Nephron (organoid): ENCODE measurements around the gene LRRC4C.

ENCODE experiments used
- H3K27ac Mint-ChIP-seq, 3 experiments: 2 replicates each; pipeline ENCODE4 v1.8.0; 2020; ENCODE audit warnings: mixed read lengths in 3 of 3, mild to moderate bottlenecking in 2 of 3, moderate library complexity in 1 of 3
- H3K27me3 Mint-ChIP-seq: 2 replicates; pipeline ENCODE4 v1.8.0; 2021; ENCODE audit warnings: low read depth, mild to moderate bottlenecking, moderate library complexity, mixed read lengths
- H3K36me3 Mint-ChIP-seq: 2 replicates; pipeline ENCODE4 v1.8.0; 2020; ENCODE audit warnings: low read depth, mixed read lengths
- H3K4me1 Mint-ChIP-seq: 2 replicates; pipeline ENCODE4 v1.8.0; 2020; ENCODE audit warnings: mixed read lengths
- H3K4me3 Mint-ChIP-seq, 3 experiments: 2 replicates each; pipeline ENCODE4 v1.8.0; 2020; ENCODE audit warnings: mild to moderate bottlenecking in 3 of 3, mixed read lengths in 3 of 3, moderate library complexity in 2 of 3
- H3K9me3 Mint-ChIP-seq: 2 replicates; pipeline ENCODE4 v1.8.0; 2020; ENCODE audit warnings: mixed read lengths
- TF ChIP-seq, protein P1 (sequence below), 3 experiments: fragments of 200-600 bp; sonication (generic); IDR thresholded peaks; one replicate each; pipeline ENCODE4 v1.5.0; 2021; ENCODE audit warnings: antibody characterized with exemption in 3 of 3; ENCODE audit not compliant: unreplicated experiment in 3 of 3

LRRC4C gene

DNA sequence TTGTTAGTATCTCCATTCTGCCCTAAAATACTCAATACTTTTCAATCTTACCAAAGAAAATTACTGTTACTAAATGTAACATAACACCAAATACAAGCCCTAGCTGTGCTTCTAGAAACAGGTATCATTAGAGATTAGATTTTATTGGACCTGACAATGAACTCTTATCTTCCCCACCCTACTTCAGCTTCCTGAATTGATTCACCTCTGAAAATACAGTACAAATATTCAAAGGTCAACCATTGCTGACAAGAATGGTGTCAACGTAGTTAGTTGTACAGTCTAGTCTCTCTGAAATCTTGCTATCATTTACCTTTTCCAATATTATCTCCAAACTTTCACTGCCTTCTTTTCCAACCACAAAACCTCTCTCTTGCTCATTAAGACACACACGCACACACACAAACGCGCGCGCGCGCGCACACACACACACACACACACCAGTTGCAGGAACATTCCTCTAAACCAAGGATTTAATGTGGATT, 22.4 kb downstream of the LRRC4C start:
- no peaks in the 10 kb centered on the region for H3K9me3 Mint-ChIP-seq
- H3K36me3 Mint-ChIP-seq = no peaks in the 10 kb centered on the region
- H3K27me3 Mint-ChIP-seq = no peaks in the 10 kb centered on the region
- H3K4me3 Mint-ChIP-seq = no peak overlapping the region
- H3K27ac Mint-ChIP-seq = no peak overlapping the region
- peaks cover 9% of the 10 kb centered on the region for H3K4me1 Mint-ChIP-seq
- TF ChIP-seq, protein P1, sequence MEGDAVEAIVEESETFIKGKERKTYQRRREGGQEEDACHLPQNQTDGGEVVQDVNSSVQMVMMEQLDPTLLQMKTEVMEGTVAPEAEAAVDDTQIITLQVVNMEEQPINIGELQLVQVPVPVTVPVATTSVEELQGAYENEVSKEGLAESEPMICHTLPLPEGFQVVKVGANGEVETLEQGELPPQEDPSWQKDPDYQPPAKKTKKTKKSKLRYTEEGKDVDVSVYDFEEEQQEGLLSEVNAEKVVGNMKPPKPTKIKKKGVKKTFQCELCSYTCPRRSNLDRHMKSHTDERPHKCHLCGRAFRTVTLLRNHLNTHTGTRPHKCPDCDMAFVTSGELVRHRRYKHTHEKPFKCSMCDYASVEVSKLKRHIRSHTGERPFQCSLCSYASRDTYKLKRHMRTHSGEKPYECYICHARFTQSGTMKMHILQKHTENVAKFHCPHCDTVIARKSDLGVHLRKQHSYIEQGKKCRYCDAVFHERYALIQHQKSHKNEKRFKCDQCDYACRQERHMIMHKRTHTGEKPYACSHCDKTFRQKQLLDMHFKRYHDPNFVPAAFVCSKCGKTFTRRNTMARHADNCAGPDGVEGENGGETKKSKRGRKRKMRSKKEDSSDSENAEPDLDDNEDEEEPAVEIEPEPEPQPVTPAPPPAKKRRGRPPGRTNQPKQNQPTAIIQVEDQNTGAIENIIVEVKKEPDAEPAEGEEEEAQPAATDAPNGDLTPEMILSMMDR (IDR thresholded peaks at IDR 0.05; ENCODE audit: unreplicated experiment in 3 of 3) = no peak

DNA sequence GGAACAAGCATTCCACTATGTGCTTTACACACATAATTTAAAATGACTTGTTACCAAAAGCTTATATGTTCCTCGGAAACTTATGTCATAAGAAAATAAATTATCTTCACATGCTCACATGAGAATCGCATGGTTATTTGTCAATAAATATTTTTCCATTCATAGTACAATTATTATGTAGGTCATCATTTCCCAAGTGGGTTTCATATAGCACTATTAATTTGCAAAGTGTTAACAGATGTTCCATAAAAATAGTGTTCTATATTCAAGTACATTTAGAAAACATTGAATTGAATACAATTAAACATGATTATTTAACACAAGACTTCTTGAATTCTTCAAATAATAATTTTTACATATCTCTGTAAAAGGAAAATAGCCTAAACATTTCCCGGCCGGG, 23.9 kb downstream of the LRRC4C start:
- Mint-ChIP-seq H3K27ac (no peak overlapping the region), H3K27me3 (no peaks in the 10 kb centered on the region), H3K4me3 (no peak overlapping the region), H3K36me3 (no peaks in the 10 kb centered on the region), H3K4me1 (peaks cover 14% of the 10 kb centered on the region), H3K9me3 (no peaks in the 10 kb centered on the region)
- TF ChIP-seq, protein P1 (IDR thresholded peaks at IDR 0.05; ENCODE audit: unreplicated experiment in 3 of 3) = no peak

DNA sequence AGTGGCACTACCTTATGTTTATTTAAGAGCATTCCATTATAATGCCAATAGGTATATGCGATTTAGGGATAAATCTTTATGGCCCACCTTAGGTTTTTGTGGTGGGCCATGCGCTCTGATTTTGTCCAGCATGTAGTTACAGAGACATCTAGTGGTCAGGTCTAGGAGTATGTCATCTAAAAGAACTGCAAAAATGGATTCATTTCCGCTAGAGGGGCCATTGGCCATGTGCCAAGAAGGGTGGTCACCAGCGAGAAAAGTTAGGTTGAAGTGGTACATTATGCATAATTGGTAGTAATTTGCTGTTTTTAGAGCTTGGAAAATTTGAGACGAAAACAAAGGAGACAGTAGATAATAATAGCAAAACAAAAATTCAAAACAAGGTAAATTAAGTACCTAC, 27.7 kb downstream of the LRRC4C start:
- Mint-ChIP-seq H3K9me3 (no peaks in the 10 kb centered on the region), H3K4me3 (no peak overlapping the region), H3K27me3 (no peaks in the 10 kb centered on the region), H3K4me1 (peaks cover 14% of the 10 kb centered on the region), H3K36me3 (no peaks in the 10 kb centered on the region), H3K27ac (no peak overlapping the region)
- TF ChIP-seq, protein P1 (IDR thresholded peaks at IDR 0.05; ENCODE audit: unreplicated experiment in 3 of 3) = peak; percentile 56 to 74 (median 71)

DNA sequence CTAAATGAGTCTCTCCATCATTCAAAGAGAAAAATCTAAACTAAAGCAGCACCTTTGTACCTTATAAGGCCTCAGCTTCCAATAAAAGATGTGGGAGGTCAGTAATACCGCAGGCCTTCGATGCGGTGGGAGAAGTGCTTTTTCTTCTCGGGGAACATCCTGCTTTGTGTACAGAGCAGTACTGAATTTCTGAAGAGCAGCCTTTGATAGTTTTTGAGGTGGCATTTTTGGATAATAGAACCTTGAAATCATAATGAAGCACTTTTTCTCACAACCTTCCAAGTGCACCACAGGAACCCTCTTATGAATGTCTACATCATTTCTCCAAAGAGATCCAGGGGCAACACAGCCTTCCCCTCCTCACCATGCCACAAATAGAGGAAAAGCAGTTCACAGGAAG, 39.6 kb downstream of the LRRC4C start:
- Mint-ChIP-seq H3K27me3 (peaks cover 3% of the 10 kb centered on the region), H3K27ac (no peak overlapping the region), H3K4me1 (no peaks in the 10 kb centered on the region), H3K36me3 (no peaks in the 10 kb centered on the region), H3K9me3 (no peaks in the 10 kb centered on the region), H3K4me3 (no peak overlapping the region)
- TF ChIP-seq, protein P1 (IDR thresholded peaks at IDR 0.05; ENCODE audit: unreplicated experiment in 3 of 3) = no peak

DNA sequence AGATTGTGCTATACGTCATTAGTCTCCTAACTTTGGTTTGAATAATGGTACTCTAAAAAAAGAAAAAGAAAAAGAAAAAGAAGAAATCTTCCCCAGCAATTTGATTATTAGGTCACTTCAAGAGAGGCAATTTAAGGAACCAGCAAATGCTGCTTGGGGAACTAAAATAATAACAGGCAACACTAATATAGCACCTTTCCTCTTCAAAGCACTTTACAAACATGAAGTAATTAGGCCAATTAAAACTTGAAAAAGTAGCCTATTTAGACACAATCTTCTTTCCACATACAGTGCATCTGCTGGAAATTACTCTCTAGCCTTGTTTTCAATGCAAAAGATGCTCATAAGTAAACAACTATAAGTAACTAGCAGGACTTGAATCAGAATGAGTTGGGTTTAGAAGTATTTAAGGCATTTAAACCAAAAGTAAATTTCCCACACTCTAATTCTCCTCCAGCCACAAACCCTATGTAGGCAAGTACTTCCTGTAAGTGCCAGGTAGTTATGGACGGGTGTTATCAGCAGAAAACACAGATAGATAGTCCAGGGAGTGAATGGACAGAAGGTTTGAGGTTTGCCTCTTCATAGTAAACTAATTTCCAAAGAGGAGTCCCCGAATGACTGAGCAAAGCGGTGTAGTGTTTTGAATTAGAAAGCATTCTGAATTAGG, 44.5 kb downstream of the LRRC4C start:
- Mint-ChIP-seq H3K4me1 (no peaks in the 10 kb centered on the region), H3K36me3 (no peaks in the 10 kb centered on the region)

More for the DNA sequence above, 44.5 kb downstream of the LRRC4C start:
- Mint-ChIP-seq H3K9me3 (no peaks in the 10 kb centered on the region), H3K27me3 (peaks cover 3% of the 10 kb centered on the region), H3K27ac (no peak overlapping the region), H3K4me3 (no peak overlapping the region)
- TF ChIP-seq, protein P1 (IDR thresholded peaks at IDR 0.05; ENCODE audit: unreplicated experiment in 3 of 3) = no peak
